ENCODE measurements around the gene SREK1IP1.
"Not testable (repeated sequence)": the region's sequence is repeated elsewhere in the genome, so short reads cannot be mapped to it uniquely, and the experiment has no call there.

The SREK1IP1 gene

GRCh38 chr5:64765804-64766504 lies 2.5 kb downstream of the SREK1IP1 start:
- DNase-seq (ENCODE audit: low read depth in 3 of 3, low spot score in 1 of 3), result no peak

DNA sequence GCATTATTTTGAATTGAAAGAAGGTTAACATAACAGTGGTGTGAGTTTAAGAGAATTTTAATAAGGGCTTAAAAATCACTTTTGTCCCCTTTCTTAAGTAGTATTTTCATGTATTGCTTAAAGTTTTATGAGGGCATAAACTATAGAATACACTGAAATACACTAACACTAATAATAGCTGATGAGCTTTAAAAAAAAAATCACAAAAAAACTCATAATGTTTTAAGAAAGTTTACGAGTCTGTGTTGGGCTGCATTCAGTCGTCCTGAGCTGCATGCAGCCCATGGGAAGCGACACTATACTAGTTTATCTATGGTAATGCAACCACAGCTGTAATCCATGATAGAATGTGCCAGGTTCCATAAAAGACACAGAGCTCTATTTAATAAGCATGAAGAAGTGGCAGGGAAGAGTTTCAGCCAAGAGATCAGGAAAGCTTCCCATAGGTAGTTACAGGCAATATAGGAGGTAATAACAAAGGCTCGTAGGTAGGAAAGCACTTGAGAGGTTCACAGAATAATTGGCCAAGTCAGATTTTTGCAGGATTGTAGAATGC lies 4.5 kb downstream of the SREK1IP1 start:
- DNase-seq (ENCODE audit: low read depth in 3 of 3, low spot score in 1 of 3), result no peak

DNA sequence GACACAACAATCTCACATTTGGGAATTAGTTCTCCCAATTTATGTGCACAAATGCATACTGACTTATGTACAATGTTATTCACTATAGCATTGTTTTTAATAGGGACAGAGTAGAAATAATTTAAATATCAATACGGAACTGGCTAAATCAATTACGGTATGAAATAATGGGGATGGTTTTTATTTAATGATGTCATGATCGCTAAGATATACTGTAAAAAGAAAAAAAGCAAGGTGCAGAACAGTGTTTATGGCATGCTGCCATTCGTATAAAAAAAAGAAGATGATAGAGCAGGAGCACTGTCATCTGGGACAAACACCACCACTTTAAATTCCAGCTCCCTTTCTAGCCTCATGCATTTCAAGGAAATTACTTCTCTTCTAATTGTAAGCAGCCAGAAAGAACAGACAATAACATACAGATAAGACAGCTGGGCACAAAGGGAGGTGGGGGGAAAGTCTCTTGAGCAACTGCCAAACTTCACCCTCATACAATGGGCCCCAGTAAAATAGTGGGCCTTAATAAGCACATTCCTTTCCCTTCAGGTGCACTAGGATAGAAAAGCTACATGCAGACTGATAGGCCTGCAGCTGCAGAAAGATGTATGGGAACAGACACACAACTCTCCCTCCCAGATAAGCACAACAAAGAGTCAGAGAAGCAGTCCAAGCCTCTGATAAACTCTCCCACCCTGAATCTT lies 8.4 kb downstream of the SREK1IP1 start:
- no peak for DNase-seq (ENCODE audit: low read depth in 3 of 3, low spot score in 1 of 3)

- DNase-seq (ENCODE audit: low read depth in 3 of 3, low spot score in 1 of 3), result no peak
Measured at GRCh38 chr5:64758901-64759300, 9.6 kb downstream of the SREK1IP1 start.

- DNase-seq (ENCODE audit: low read depth in 3 of 3, low spot score in 1 of 3), result no peak
Measured at GRCh38 chr5:64754066-64754465, 14.4 kb downstream of the SREK1IP1 start.

DNA sequence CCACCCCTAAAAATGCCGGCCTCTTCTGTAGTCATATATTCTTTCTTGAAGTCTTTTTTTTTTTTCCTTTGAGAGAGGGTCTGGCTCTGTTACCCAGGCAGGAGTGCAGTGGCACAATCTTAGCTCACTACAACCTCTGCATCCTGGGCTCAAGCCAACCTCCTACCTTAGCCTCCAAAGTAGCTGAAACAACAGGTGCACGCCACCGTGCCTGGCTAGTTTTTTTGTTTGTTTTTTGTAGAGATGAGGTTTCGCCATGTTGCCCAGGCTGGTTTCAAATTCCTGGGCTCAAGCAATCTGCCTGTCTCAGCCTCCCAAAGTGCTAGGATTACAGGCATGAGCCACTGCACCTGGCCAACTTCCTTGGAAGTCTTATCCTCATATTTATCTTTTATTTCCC lies 19.1 kb downstream of the SREK1IP1 start:
- DNase-seq (ENCODE audit: low read depth in 3 of 3, low spot score in 1 of 3), result no peak

- no peak for DNase-seq (ENCODE audit: low read depth in 3 of 3, low spot score in 1 of 3)
Measured at GRCh38 chr5:64746446-64746845, 22.0 kb downstream of the SREK1IP1 start.

DNA sequence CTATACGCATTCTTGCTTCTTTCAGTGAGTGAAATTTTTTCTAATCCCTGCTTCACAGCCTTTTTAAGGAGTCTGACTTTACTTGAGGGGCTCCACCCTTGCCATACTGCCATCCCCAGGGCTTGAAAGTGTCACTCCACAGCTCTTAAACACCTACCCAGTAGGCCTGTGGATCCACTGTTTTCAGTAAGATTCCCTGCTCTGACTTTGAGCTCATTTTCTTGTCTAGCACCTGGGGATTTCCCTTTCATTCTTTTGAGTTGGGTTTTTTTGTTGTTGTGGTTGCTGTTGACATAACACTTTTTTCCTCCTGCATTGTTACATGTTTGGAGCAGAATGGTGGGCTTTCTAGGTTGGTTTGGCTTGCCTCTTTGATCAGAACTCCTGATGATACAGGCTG lies 23.6 kb downstream of the SREK1IP1 start:
- no peak for DNase-seq (ENCODE audit: low read depth in 3 of 3, low spot score in 1 of 3)

GRCh38 chr5:64742821-64743220 lies 25.7 kb downstream of the SREK1IP1 start:
- DNase-seq (ENCODE audit: low read depth in 3 of 3, low spot score in 1 of 3), result no peak

GRCh38 chr5:64742411-64742810 lies 26.1 kb downstream of the SREK1IP1 start:
- no peak for DNase-seq (ENCODE audit: low read depth in 3 of 3, low spot score in 1 of 3)

- no peak for DNase-seq (ENCODE audit: low read depth in 3 of 3, low spot score in 1 of 3)
Measured at GRCh38 chr5:64727150-64727549, 41.3 kb downstream of the SREK1IP1 start.

- DNase-seq (ENCODE audit: low read depth in 3 of 3, low spot score in 1 of 3), result no peak
Measured at GRCh38 chr5:64722588-64722987, 45.9 kb downstream of the SREK1IP1 start.

DNA sequence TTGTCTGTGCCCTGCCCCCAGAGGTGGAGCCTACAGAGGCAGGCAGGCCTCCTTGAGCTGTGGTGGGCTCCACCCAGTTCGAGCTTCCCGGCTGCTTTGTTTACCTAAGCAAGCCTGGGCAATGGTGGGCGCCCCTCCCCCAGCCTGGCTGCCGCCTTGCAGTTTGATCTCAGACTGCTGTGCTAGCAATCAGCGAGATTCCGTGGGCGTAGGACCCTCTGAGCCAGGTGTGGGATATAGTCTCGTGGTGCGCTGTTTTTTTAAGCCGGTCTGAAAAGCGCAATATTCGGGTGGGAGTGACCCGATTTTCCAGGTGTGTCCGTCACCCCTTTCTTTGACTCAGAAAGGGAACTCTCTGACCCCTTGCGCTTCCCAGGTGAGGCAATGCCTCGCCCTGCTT lies 54.0 kb downstream of the SREK1IP1 start:
- DNase-seq (ENCODE audit: low read depth in 3 of 3, low spot score in 1 of 3), result not testable (repeated sequence)

DNA sequence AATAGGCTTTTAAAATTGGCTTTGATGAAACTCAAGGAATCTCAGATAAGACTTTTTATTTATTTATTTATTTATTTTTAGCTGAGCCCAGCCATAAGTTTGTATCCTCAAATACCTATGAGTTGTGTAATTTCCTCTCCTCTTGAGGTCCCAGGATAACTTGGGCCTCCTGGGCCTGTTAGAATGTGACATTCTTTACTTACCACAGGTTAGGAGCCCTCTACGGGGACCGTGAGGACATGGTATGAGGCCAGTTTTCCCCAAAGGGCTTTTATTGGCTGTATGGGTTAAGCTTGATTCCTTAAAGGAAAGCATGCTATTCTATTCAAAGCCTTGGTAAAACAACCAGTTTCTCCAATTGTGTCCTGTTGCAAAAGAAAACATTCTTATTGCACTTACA lies 61.3 kb downstream of the SREK1IP1 start:
- no peak for DNase-seq (ENCODE audit: low read depth in 3 of 3, low spot score in 1 of 3)

DNA sequence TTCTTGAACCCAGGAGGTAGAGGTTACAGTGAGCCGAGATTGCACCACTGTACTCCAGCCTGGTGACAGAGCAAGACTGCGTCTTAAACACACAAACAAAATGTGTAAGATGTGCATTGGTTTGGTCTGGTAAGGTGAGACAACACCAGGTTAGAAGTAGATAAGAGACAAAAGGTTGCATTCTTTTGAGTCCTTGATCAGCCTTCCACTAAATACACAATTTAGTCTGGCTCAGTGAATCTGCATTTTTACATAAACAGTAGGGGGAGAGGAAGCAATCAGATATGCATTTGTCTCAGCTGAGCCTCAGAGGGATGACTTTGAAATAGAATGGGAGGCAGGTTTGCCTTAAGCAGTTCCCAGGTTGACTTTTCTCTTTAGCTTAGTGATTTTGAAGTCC lies 62.4 kb downstream of the SREK1IP1 start:
- DNase-seq (ENCODE audit: low read depth in 3 of 3, low spot score in 1 of 3), result not testable (repeated sequence)

DNA sequence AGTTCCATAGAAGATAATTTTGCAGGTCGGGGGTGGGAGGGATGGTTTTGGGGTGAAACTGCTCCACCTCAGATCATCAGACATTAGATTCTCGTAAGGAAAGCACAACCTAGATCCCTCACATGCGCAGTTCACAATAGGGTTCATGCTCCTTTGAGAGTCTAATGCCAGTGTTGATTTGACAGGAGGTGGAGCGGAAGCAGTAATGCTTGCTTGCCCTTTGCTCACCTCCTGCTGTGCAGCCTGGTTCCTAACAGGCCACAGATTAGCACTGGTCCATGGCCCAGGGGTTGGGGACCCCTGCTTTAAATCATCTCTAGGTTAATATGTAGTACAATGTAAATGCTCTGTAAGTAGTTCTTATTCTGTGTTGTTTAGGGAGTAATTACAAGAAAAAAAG lies 67.7 kb downstream of the SREK1IP1 start:
- no peak for DNase-seq (ENCODE audit: low read depth in 3 of 3, low spot score in 1 of 3)

- not testable (repeated sequence) for DNase-seq (ENCODE audit: low read depth in 3 of 3, low spot score in 1 of 3)
Measured at GRCh38 chr5:64696414-64696813, 72.1 kb downstream of the SREK1IP1 start.

DNA sequence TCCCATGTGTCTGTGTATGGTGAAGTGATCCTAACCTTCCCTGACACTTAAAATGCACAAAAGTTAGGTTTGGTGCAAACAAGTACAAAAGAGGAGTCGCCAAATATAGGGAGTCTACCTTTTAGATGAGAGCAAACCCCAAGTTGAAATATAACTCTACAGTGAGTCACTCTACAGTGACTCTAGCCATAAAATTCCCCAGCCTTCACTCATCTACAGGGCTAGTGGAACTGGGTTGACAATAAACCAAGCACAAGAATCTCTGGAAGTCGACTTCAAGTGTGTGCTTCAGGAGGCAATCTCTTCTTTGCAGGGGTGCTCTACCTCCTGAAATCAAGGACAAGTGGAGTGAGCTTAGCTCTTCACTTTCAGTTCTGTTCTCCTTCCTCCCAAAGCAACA lies 74.9 kb downstream of the SREK1IP1 start:
- DNase-seq (ENCODE audit: low read depth in 3 of 3, low spot score in 1 of 3), result no peak

GRCh38 chr5:64691291-64691690 lies 77.2 kb downstream of the SREK1IP1 start:
- no peak for DNase-seq (ENCODE audit: low read depth in 3 of 3, low spot score in 1 of 3)

- no peak for DNase-seq (ENCODE audit: low read depth in 3 of 3, low spot score in 1 of 3)
Measured at GRCh38 chr5:64690417-64691151, 77.9 kb downstream of the SREK1IP1 start, which contains the start of gene SHISAL2B. SHISAL2B (plus strand) TSS chr5:64690503; CDS start chr5:64690624, 121 bp downstream.

GRCh38 chr5:64690104-64690416 lies 78.4 kb downstream of the SREK1IP1 start:
- DNase-seq (ENCODE audit: low read depth in 3 of 3, low spot score in 1 of 3), result no peak

DNA sequence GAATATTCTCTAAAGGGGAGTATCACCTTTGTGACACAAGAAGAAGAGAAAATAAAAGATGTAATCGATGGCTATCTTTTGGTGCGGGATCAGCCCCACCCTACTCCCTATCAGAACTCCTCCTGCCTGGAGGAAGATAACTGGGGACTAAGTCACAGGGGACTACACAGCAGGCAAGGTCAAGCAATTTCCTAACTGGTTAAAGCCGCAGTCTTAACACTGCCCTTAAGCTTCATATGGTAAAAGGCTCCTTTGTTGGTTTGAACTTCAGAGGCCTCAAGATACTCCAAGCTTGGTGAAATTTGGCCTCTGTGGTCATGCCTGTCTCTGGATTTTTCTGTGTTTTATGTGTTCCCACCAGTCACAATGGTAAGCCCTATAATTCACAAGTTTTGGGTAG lies 79.5 kb downstream of the SREK1IP1 start:
- no peak for DNase-seq (ENCODE audit: low read depth in 3 of 3, low spot score in 1 of 3)
